Measurements from ENCODE around the gene ATE1. TPM values are rescaled to one million over a fixed set of nuclear protein-coding genes. Genes with fewer than 3 reads are reported as not detected.

Gene ATE1
- total and polyA plus RNA-seq, 2 experiments from 2014 or later, result 16.9 to 48.9 TPM

GRCh38 chr10:121812031-121812430 lies 115.8 kb downstream of the ATE1 start:
- WGBS (ENCODE audit: low lambda C conversion rate, missing lambda C conversion rate), result 74% methylated on average over 4 of the region's 4 CpGs

GRCh38 chr10:121811386-121811785 lies 116.4 kb downstream of the ATE1 start:
- Histone ChIP-seq H3K27me3 (no peaks in the 10 kb centered on the region), H3K4me1 (ENCODE audit: insufficient read depth) (no peaks in the 10 kb centered on the region), H4K20me1 (ENCODE audit: insufficient read depth, poor library complexity, severe bottlenecking) (no peaks in the 10 kb centered on the region), H3K9me2 (replicated peaks; ENCODE audit: insufficient read depth) (no peaks in the 10 kb centered on the region), H3K4me2 (no peak overlapping the region), H3K4me3 (no peak overlapping the region), H3K27ac (no peak overlapping the region), H3K9me3 (ENCODE audit: low read depth) (no peaks in the 10 kb centered on the region), H3K36me3 (replicated peaks; ENCODE audit: insufficient read depth, low read depth) (no peaks in the 10 kb centered on the region), H3K79me2 (no peaks in the 10 kb centered on the region), H2AFZ (no peak overlapping the region)
- TF ChIP-seq CTCF (IDR thresholded peaks at IDR 0.05; ENCODE audit: poor library complexity) (no peak), EZH2phosphoT487 (IDR thresholded peaks at IDR 0.05; ENCODE audit: low read depth, severe bottlenecking, unreplicated experiment) (no peak), EZH2 (IDR thresholded peaks at IDR 0.05; ENCODE audit: borderline replicate concordance) (no peak)
- DNase-seq (ENCODE audit: low spot score), result no peak
- 55% methylated on average over 2 of the region's 2 CpGs for WGBS (ENCODE audit: low lambda C conversion rate, missing lambda C conversion rate)

More at GRCh38 chr10:121812031-121812430, 115.8 kb downstream of the ATE1 start:
- H3K9me3 ChIP-seq (ENCODE audit: low read depth), result no peaks in the 10 kb centered on the region
- H3K27me3 ChIP-seq, result no peaks in the 10 kb centered on the region
- H2AFZ ChIP-seq, result no peak overlapping the region
- H3K4me1 ChIP-seq (ENCODE audit: insufficient read depth), result no peaks in the 10 kb centered on the region
- H3K4me3 ChIP-seq, result no peak overlapping the region
- H3K9me2 ChIP-seq (replicated peaks; ENCODE audit: insufficient read depth), result no peaks in the 10 kb centered on the region
- TF ChIP-seq CTCF (IDR thresholded peaks at IDR 0.05; ENCODE audit: poor library complexity), result no peak
- TF ChIP-seq EZH2 (IDR thresholded peaks at IDR 0.05; ENCODE audit: borderline replicate concordance), result no peak
- no peak for TF ChIP-seq EZH2phosphoT487 (IDR thresholded peaks at IDR 0.05; ENCODE audit: low read depth, severe bottlenecking, unreplicated experiment)
- no peaks in the 10 kb centered on the region for H3K79me2 ChIP-seq
- DNase-seq (ENCODE audit: low spot score), result no peak
- H4K20me1 ChIP-seq (ENCODE audit: insufficient read depth, poor library complexity, severe bottlenecking), result no peaks in the 10 kb centered on the region
- H3K36me3 ChIP-seq (replicated peaks; ENCODE audit: insufficient read depth, low read depth), result no peaks in the 10 kb centered on the region
- no peak overlapping the region for H3K27ac ChIP-seq
- no peak overlapping the region for H3K4me2 ChIP-seq

- Histone ChIP-seq H3K79me2 (no peaks in the 10 kb centered on the region), H3K4me1 (ENCODE audit: insufficient read depth) (no peaks in the 10 kb centered on the region), H4K20me1 (ENCODE audit: insufficient read depth, poor library complexity, severe bottlenecking) (no peaks in the 10 kb centered on the region), H3K9me2 (replicated peaks; ENCODE audit: insufficient read depth) (no peaks in the 10 kb centered on the region), H2AFZ (no peak overlapping the region), H3K9me3 (ENCODE audit: low read depth) (no peaks in the 10 kb centered on the region), H3K4me3 (no peak overlapping the region), H3K27ac (no peak overlapping the region), H3K36me3 (replicated peaks; ENCODE audit: insufficient read depth, low read depth) (no peaks in the 10 kb centered on the region), H3K27me3 (no peaks in the 10 kb centered on the region), H3K4me2 (no peak overlapping the region)
- TF ChIP-seq EZH2phosphoT487 (IDR thresholded peaks at IDR 0.05; ENCODE audit: low read depth, severe bottlenecking, unreplicated experiment) (no peak), EZH2 (IDR thresholded peaks at IDR 0.05; ENCODE audit: borderline replicate concordance) (no peak), CTCF (IDR thresholded peaks at IDR 0.05; ENCODE audit: poor library complexity) (no peak)
- no peak for DNase-seq (ENCODE audit: low spot score)
- 64% methylated on average over 2 of the region's 2 CpGs for WGBS (ENCODE audit: low lambda C conversion rate, missing lambda C conversion rate)
These were observed 119.0 kb downstream of the ATE1 start for GRCh38 chr10:121808835-121809234.

- Histone ChIP-seq H3K27me3 (no peaks in the 10 kb centered on the region), H3K4me1 (ENCODE audit: insufficient read depth) (peaks cover 6% of the 10 kb centered on the region), H3K4me3 (no peak overlapping the region), H4K20me1 (ENCODE audit: insufficient read depth, poor library complexity, severe bottlenecking) (no peaks in the 10 kb centered on the region), H2AFZ (no peak overlapping the region), H3K79me2 (no peaks in the 10 kb centered on the region), H3K36me3 (replicated peaks; ENCODE audit: insufficient read depth, low read depth) (no peaks in the 10 kb centered on the region), H3K9me3 (ENCODE audit: low read depth) (no peaks in the 10 kb centered on the region), H3K9me2 (replicated peaks; ENCODE audit: insufficient read depth) (no peaks in the 10 kb centered on the region), H3K4me2 (no peak overlapping the region), H3K27ac (no peak overlapping the region)
- TF ChIP-seq EZH2 (IDR thresholded peaks at IDR 0.05; ENCODE audit: borderline replicate concordance), result no peak
- TF ChIP-seq CTCF (IDR thresholded peaks at IDR 0.05; ENCODE audit: poor library complexity), result no peak
- TF ChIP-seq EZH2phosphoT487 (IDR thresholded peaks at IDR 0.05; ENCODE audit: low read depth, severe bottlenecking, unreplicated experiment), result no peak
- DNase-seq (ENCODE audit: low spot score), result no peak
- 91% methylated on average over 4 of the region's 4 CpGs for WGBS (ENCODE audit: low lambda C conversion rate, missing lambda C conversion rate)
These were observed 123.4 kb downstream of the ATE1 start for GRCh38 chr10:121804460-121804859.

All from hepatocyte (in vitro differentiated cells).